Measurements from ENCODE around the gene MAP1LC3B.

GRCh38 chr16:87443964-87444363, 51.8 kb downstream of the MAP1LC3B start:
- TF ChIP-seq CTCF (IDR thresholded peaks at IDR 0.05; ENCODE audit: poor library complexity) (no peak), EZH2 (IDR thresholded peaks at IDR 0.05; ENCODE audit: borderline replicate concordance) (no peak)
